Endodermal cell (in vitro differentiated cells): ENCODE data around the gene GRP. TPM values are rescaled to one million over a fixed set of nuclear protein-coding genes. Genes with fewer than 3 reads are reported as not detected.

ENCODE experiments used
- DNase-seq: peaks from one replicate; pipeline ENCODE4 v3.0.0-alpha.2; 2017
- H3K27ac ChIP-seq: 2 replicates; pipeline ENCODE4 v1.5.1; 2013; ENCODE audit warnings: mild to moderate bottlenecking, low read depth, low read length, moderate library complexity
- H3K27me3 ChIP-seq: 2 replicates; pipeline ENCODE4 v1.6.1; 2013; ENCODE audit warnings: mild to moderate bottlenecking, low read length, moderate library complexity; ENCODE audit not compliant: insufficient read depth, control insufficient read depth, poor library complexity, severe bottlenecking
- H3K36me3 ChIP-seq: 2 replicates; pipeline ENCODE4 v1.7.0; 2013; ENCODE audit warnings: mild to moderate bottlenecking, low read length, moderate library complexity; ENCODE audit not compliant: control insufficient read depth, insufficient read depth
- H3K4me1 ChIP-seq: one replicate; pipeline ENCODE4 v1.7.0; 2013; ENCODE audit warnings: low read length; ENCODE audit not compliant: control insufficient read depth, insufficient read depth
- H3K4me3 ChIP-seq: 2 replicates; pipeline ENCODE4 v1.5.1; 2013; ENCODE audit warnings: mild to moderate bottlenecking, low read length, moderate library complexity
- H3K9ac ChIP-seq: 2 replicates; pipeline ENCODE4 v1.6.1; 2013; ENCODE audit warnings: mild to moderate bottlenecking, low read length, moderate library complexity; ENCODE audit not compliant: poor library complexity, severe bottlenecking; ENCODE audit errors: extremely low read depth
- H3K9me3 ChIP-seq: 2 replicates; pipeline ENCODE4 v1.6.1; 2013; ENCODE audit warnings: mild to moderate bottlenecking, low read length, moderate library complexity; ENCODE audit not compliant: control insufficient read depth
- H3K27ac Mint-ChIP-seq: 2 replicates; pipeline ENCODE4 v1.8.0; 2020; ENCODE audit warnings: mixed read lengths
- H3K27me3 Mint-ChIP-seq: 2 replicates; pipeline ENCODE4 v1.8.0; 2021; ENCODE audit warnings: mild to moderate bottlenecking, mixed read lengths; ENCODE audit not compliant: insufficient read depth
- H3K36me3 Mint-ChIP-seq: 2 replicates; pipeline ENCODE4 v1.8.0; 2020; ENCODE audit warnings: low read depth, mixed read lengths
- H3K4me1 Mint-ChIP-seq: 2 replicates; pipeline ENCODE4 v1.8.0; 2020; ENCODE audit warnings: mixed read lengths
- H3K4me3 Mint-ChIP-seq: 2 replicates; pipeline ENCODE4 v1.8.0; 2020; ENCODE audit warnings: mild to moderate bottlenecking, moderate library complexity, mixed read lengths
- H3K9me3 Mint-ChIP-seq: 2 replicates; pipeline ENCODE4 v1.8.0; 2020; ENCODE audit warnings: mild to moderate bottlenecking, mixed read lengths
- CTCF ChIP-seq: fragments of 200-600 bp; sonication (generic); conservative IDR thresholded peaks from 2 replicates; pipeline ENCODE4 v1.5.0; 2021; ENCODE audit warnings: antibody characterized with exemption, mild to moderate bottlenecking
- WGBS, 2 experiments: methylation state at CpG; one replicate each; pipeline versions ENCODE4 v1.1.5 to v1.1.7; 2013; ENCODE audit warnings: missing lambda C conversion rate in 2 of 2, mixed read lengths in 1 of 2; ENCODE audit not compliant: insufficient coverage in 1 of 2, insufficient read length in 1 of 2; 5-methylcytosine and 5-hydroxymethylcytosine counted together
- total RNA-seq, 2 donors: library from RNA; stranded (reverse); fragmentation: NEBNext Ultra II Directional in 1 of 2; extraction: Animal tissue kit (Norgen Biotek cat#: 25700) in 1 of 2; gene quantifications; 2 replicates in 1 of 2; 3 replicates in 1 of 2; pipeline ENCODE4 v1.2.1, GENCODE V29; 2021

Gene GRP
- total RNA-seq, 2 donors from 2014 or later, result 4.4 to 6.5 TPM

GRCh38 chr18:59202258-59202820 lies 17.6 kb upstream of the GRP start:
- no peak overlapping the region for H3K4me3 Mint-ChIP-seq
- peaks cover 7% of the 10 kb centered on the region for H3K9me3 Mint-ChIP-seq
- no peaks in the 10 kb centered on the region for H3K36me3 ChIP-seq
- no peak overlapping the region for H3K9ac ChIP-seq
- DNase-seq, result no peak
- H3K4me3 ChIP-seq, result no peak overlapping the region
- no peaks in the 10 kb centered on the region for H3K27me3 ChIP-seq
- peaks cover 16% of the 10 kb centered on the region for H3K4me1 Mint-ChIP-seq
- H3K27ac Mint-ChIP-seq, result no peak overlapping the region
- peaks cover 8% of the 10 kb centered on the region for H3K4me1 ChIP-seq
- H3K9me3 ChIP-seq, result peaks cover 17% of the 10 kb centered on the region
- no peaks in the 10 kb centered on the region for H3K36me3 Mint-ChIP-seq
- TF ChIP-seq CTCF, result no peak
- H3K27ac ChIP-seq, result no peak overlapping the region
- H3K27me3 Mint-ChIP-seq, result no peaks in the 10 kb centered on the region

GRCh38 chr18:59207506-59207905 lies 12.5 kb upstream of the GRP start:
- Mint-ChIP-seq H3K9me3 (peaks cover 2% of the 10 kb centered on the region), H3K36me3 (no peaks in the 10 kb centered on the region), H3K4me3 (no peak overlapping the region), H3K27me3 (peaks cover 4% of the 10 kb centered on the region), H3K4me1 (peaks cover 27% of the 10 kb centered on the region), H3K27ac (no peak overlapping the region)
- WGBS, 2 experiments, result 85 to 88% methylated on average over 5 to 6 of the region's 6 CpGs
- no peaks in the 10 kb centered on the region for H3K36me3 ChIP-seq
- H3K9ac ChIP-seq, result no peak overlapping the region
- H3K9me3 ChIP-seq, result peaks cover 8% of the 10 kb centered on the region
- no peak overlapping the region for H3K4me3 ChIP-seq
- H3K27ac ChIP-seq, result no peak overlapping the region
- no peak for TF ChIP-seq CTCF
- no peaks in the 10 kb centered on the region for H3K27me3 ChIP-seq
- no peak for DNase-seq
- H3K4me1 ChIP-seq, result peaks cover 7% of the 10 kb centered on the region

- Mint-ChIP-seq H3K27me3 (peaks cover 8% of the 10 kb centered on the region), H3K4me3 (no peak overlapping the region), H3K36me3 (no peaks in the 10 kb centered on the region), H3K4me1 (peaks cover 27% of the 10 kb centered on the region), H3K27ac (no peak overlapping the region), H3K9me3 (no peaks in the 10 kb centered on the region)
- WGBS, 2 experiments, result 71 to 83% methylated on average over 6 of the region's 6 CpGs
- H3K27ac ChIP-seq, result no peak overlapping the region
- H3K4me3 ChIP-seq, result no peak overlapping the region
- H3K36me3 ChIP-seq, result no peaks in the 10 kb centered on the region
- H3K9me3 ChIP-seq, result no peaks in the 10 kb centered on the region
- no peak for DNase-seq
- H3K9ac ChIP-seq, result no peak overlapping the region
- no peaks in the 10 kb centered on the region for H3K27me3 ChIP-seq
- no peak for TF ChIP-seq CTCF
- H3K4me1 ChIP-seq, result peaks cover 7% of the 10 kb centered on the region
These were observed 11.3 kb upstream of the GRP start for GRCh38 chr18:59208602-59209125.
